Glutamatergic neuron (in vitro differentiated cells): ENCODE data around the gene GABBR1. TPM values are rescaled to one million over a fixed set of nuclear protein-coding genes. Genes with fewer than 3 reads are reported as not detected.
"Not testable (repeated sequence)": the region's sequence is repeated elsewhere in the genome, so short reads cannot be mapped to it uniquely, and the experiment has no call there.

Experiments
- DNase-seq: peaks from one replicate; pipeline ENCODE4 v3.0.0; 2022
- H3K27ac Mint-ChIP-seq: one replicate; pipeline ENCODE4 v1.8.0; 2020; ENCODE audit warnings: mild to moderate bottlenecking, mixed read lengths, inconsistent platforms; ENCODE audit not compliant: unreplicated experiment
- H3K27me3 Mint-ChIP-seq: one replicate; pipeline ENCODE4 v1.8.0; 2020; ENCODE audit warnings: mild to moderate bottlenecking, moderate library complexity, mixed read lengths, inconsistent platforms; ENCODE audit not compliant: unreplicated experiment
- H3K36me3 Mint-ChIP-seq: one replicate; pipeline ENCODE4 v1.8.0; 2020; ENCODE audit warnings: mild to moderate bottlenecking, mixed read lengths, inconsistent platforms; ENCODE audit not compliant: unreplicated experiment
- H3K4me1 Mint-ChIP-seq: one replicate; pipeline ENCODE4 v1.8.0; 2020; ENCODE audit warnings: mild to moderate bottlenecking, low read depth, mixed read lengths, inconsistent platforms; ENCODE audit not compliant: unreplicated experiment
- H3K4me3 Mint-ChIP-seq: one replicate; pipeline ENCODE4 v1.8.0; 2020; ENCODE audit warnings: mild to moderate bottlenecking, mixed read lengths, inconsistent platforms; ENCODE audit not compliant: unreplicated experiment
- H3K9me3 Mint-ChIP-seq: one replicate; pipeline ENCODE4 v1.8.0; 2020; ENCODE audit warnings: mild to moderate bottlenecking, moderate library complexity, mixed read lengths, inconsistent platforms; ENCODE audit not compliant: unreplicated experiment
- total RNA-seq: library from RNA; stranded (reverse); fragmentation: NEBNext Ultra II Directional; extraction: Animal tissue kit (Norgen Biotek cat#: 25700); gene quantifications from one replicate; pipeline ENCODE4 v1.2.1, GENCODE V29; 2021; ENCODE audit not compliant: unreplicated experiment
- TF ChIP-seq, protein P1 (sequence below): fragments of 200-600 bp; sonication (generic); IDR thresholded peaks from one replicate; pipeline ENCODE4 v1.5.0; 2021; ENCODE audit not compliant: partially characterized antibody, unreplicated experiment

Gene GABBR1
- total RNA-seq, 1 donor from 2014 or later = 158 TPM

DNA sequence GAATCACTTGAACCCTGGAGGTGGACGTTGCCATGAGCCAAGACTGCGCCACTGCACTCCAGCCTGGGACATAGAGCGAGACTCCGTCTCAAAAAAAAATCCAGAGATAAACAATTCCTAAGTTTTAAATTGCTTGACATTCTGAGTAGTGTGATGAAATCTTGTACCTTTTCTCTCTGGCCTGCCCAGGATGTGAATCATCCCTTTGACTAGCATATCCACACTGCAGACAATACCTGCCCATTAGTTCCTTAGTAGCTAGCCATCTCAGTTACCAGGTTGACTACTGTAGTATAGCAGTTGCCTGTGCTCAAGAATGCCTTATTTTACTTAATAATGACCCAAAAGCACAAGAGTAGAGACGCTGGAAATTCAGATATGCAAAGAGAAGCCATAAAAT, 45.1 kb upstream of the GABBR1 start:
- Mint-ChIP-seq H3K27me3 (peaks cover 2% of the 10 kb centered on the region), H3K4me1 (no peaks in the 10 kb centered on the region), H3K4me3 (no peak overlapping the region), H3K9me3 (peaks cover 2% of the 10 kb centered on the region), H3K36me3 (no peaks in the 10 kb centered on the region), H3K27ac (no peak overlapping the region)
- TF ChIP-seq, protein P1, sequence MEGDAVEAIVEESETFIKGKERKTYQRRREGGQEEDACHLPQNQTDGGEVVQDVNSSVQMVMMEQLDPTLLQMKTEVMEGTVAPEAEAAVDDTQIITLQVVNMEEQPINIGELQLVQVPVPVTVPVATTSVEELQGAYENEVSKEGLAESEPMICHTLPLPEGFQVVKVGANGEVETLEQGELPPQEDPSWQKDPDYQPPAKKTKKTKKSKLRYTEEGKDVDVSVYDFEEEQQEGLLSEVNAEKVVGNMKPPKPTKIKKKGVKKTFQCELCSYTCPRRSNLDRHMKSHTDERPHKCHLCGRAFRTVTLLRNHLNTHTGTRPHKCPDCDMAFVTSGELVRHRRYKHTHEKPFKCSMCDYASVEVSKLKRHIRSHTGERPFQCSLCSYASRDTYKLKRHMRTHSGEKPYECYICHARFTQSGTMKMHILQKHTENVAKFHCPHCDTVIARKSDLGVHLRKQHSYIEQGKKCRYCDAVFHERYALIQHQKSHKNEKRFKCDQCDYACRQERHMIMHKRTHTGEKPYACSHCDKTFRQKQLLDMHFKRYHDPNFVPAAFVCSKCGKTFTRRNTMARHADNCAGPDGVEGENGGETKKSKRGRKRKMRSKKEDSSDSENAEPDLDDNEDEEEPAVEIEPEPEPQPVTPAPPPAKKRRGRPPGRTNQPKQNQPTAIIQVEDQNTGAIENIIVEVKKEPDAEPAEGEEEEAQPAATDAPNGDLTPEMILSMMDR = no peak
- DNase-seq = no peak

DNA sequence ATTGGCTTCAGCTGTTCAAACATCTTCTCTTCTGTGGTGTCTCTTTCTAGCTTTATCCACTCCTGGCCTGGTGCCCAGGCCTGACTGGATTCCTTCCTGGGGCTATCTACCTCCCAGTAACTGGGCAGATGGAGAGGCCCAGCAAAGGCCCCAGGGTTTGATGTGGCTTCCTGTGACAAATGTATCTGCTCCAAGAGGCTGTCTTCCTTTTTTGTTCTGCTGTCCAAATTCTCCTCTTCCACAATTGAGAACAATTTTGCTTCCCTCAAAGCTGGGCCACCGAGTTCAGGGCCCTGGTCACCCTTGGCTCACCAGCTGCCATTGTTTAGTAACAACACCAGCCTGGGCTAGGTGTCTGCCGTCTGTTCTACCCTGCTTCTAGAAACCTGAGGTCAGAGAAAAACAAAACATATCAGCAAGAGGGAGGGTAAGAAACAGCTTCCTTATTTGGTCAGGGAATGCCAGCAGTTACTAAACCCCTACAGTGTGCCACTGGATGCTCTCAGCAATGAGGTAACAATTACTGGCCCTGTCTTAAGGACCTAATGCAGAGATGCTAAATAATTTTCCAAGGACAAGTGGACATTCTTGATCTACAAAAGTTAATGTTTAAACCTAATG, 44.1 kb upstream of the GABBR1 start:
- no peak overlapping the region for H3K4me3 Mint-ChIP-seq
- no peaks in the 10 kb centered on the region for H3K4me1 Mint-ChIP-seq
- no peak overlapping the region for H3K27ac Mint-ChIP-seq
- peaks cover 2% of the 10 kb centered on the region for H3K9me3 Mint-ChIP-seq
- DNase-seq = no peak
- H3K36me3 Mint-ChIP-seq = no peaks in the 10 kb centered on the region
- TF ChIP-seq, protein P1 = no peak
- H3K27me3 Mint-ChIP-seq = peaks cover 2% of the 10 kb centered on the region

DNA sequence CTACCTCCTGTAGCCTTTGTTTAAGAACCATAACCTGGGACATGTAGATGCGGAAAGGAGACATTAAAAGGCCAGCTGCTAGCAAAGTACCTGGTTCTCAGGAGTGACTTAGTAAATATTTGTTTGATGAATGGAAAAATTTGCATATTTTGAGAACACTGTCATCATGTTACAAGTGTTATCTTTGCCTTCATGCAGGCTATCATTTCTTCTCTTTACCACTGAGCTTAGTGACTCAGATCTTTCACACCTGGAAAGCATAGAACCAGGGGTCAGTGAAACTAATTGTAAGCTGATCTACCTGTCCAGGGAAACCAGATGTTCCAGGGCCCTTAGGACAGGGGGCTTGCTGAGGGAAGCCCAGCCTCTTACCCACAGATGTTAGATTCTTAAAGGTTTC, 42.6 kb upstream of the GABBR1 start:
- H3K4me3 Mint-ChIP-seq = no peak overlapping the region
- no peaks in the 10 kb centered on the region for H3K4me1 Mint-ChIP-seq
- peaks cover 2% of the 10 kb centered on the region for H3K9me3 Mint-ChIP-seq
- H3K36me3 Mint-ChIP-seq = no peaks in the 10 kb centered on the region
- DNase-seq = no peak
- no peak overlapping the region for H3K27ac Mint-ChIP-seq
- H3K27me3 Mint-ChIP-seq = peaks cover 4% of the 10 kb centered on the region
- TF ChIP-seq, protein P1 = no peak

DNA sequence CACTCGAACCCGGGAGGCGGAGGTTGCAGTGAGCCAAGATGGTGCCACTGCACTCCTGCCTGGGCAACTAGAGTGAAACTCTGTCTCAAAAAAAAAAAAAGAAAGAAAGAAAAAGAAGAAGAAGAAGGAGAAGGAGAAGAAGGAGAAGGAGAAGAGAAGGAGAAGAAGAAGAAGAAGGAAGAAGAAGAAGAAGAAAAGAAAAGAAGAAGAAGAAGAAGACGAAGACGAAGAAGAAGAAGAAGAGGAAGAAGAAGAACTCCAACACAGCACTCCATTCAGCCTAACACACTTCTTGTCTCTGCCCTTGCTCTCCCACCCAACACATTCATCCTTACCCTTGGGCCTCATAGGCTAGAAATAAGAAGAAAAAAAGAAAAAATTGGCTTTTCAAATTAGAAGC, 41.0 kb upstream of the GABBR1 start:
- Mint-ChIP-seq H3K4me1 (no peaks in the 10 kb centered on the region), H3K36me3 (no peaks in the 10 kb centered on the region), H3K27me3 (peaks cover 2% of the 10 kb centered on the region), H3K27ac (no peak overlapping the region), H3K9me3 (peaks cover 2% of the 10 kb centered on the region), H3K4me3 (no peak overlapping the region)
- TF ChIP-seq, protein P1 = no peak
- DNase-seq = no peak

DNA sequence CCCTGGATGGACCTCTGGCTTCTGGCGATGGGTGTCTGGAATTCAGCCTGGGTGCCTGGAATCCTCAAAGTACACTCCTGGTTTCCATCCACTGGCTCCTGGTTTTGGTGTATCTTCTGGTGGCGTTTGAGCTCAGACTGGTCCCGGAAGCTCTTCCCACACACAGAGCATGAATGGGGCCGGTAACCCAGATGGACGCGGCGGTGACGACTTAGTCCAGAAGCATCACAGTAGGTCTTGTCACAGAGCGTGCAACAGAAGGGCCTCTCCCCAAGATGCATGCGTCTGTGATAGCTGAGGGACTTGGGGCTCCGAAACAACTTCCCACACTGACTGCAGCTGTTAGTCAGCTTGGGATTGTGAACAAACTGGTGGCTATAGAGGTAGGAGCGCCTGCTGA, 40.2 kb upstream of the GABBR1 start:
- peaks cover 2% of the 10 kb centered on the region for H3K27me3 Mint-ChIP-seq

DNA sequence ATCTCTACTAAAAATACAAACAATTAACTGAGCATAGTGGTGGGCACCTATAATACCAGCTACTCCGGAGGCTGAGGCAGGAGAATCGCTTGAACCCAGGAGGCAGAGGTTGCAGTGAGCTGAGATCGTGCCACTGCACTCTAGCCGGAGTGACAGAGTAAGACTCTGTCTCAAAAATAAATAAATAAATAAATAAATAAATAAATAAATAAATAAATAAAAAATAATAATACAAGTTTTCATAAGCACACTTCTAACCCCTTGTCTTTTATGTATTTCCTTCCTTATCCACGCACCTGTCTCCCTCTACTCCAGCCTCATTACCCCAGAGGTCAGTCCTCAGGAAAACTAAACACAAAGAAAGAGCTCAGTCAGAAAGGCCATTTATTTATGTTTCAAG, 39.1 kb upstream of the GABBR1 start:
- H3K27ac Mint-ChIP-seq, H3K36me3 Mint-ChIP-seq, H3K9me3 Mint-ChIP-seq, H3K4me1 Mint-ChIP-seq, H3K4me3 Mint-ChIP-seq, DNase-seq, H3K27me3 Mint-ChIP-seq: not testable (repeated sequence)

More for the DNA sequence above, 40.2 kb upstream of the GABBR1 start:
- TF ChIP-seq, protein P1 = no peak
- peaks cover 2% of the 10 kb centered on the region for H3K9me3 Mint-ChIP-seq
- no peak for DNase-seq
- no peaks in the 10 kb centered on the region for H3K4me1 Mint-ChIP-seq
- no peak overlapping the region for H3K4me3 Mint-ChIP-seq
- H3K36me3 Mint-ChIP-seq = no peaks in the 10 kb centered on the region
- no peak overlapping the region for H3K27ac Mint-ChIP-seq
